A549 (cell line): Measurements from ENCODE around the gene ACVR1C.

ENCODE experiments used
- CHD2 ChIP-seq: fragments of 150-350 bp; IDR thresholded peaks from 2 replicates; pipeline ENCODE4 v1.6.1; 2014; ENCODE audit warnings: low read length; ENCODE audit not compliant: partially characterized antibody
- CTCF ChIP-seq: fragments of >200 bp; sonication (Bioruptor Twin); formaldehyde crosslinking; IDR thresholded peaks from 3 replicates; pipeline ENCODE4 v1.5.1; 2016
- EP300 ChIP-seq, 2 experiments: fragments of >200 bp; sonication (Bioruptor Twin); formaldehyde crosslinking; IDR thresholded peaks; 2 replicates in 1 of 2; 3 replicates in 1 of 2; pipeline ENCODE4 v1.6.1; 2016 to 2017
- HOXA7 ChIP-seq: fragments of 250-450 bp; sonication (Bioruptor Pico); IDR thresholded peaks from 2 replicates; pipeline ENCODE4 v1.5.0; 2020; ENCODE audit warnings: mild to moderate bottlenecking, moderate library complexity
- JUN ChIP-seq, 2 experiments: fragments of >200 bp; sonication (Bioruptor Twin); formaldehyde crosslinking; IDR thresholded peaks; 2 replicates in 1 of 2; 3 replicates in 1 of 2; pipeline ENCODE4 v1.6.1; 2016 to 2017
- NFE2L2 ChIP-seq: fragments of 150-350 bp; conservative IDR thresholded peaks from 2 replicates; pipeline ENCODE4 v1.6.1; 2014; ENCODE audit warnings: low read length
- NR3C1 ChIP-seq: fragments of >200 bp; sonication (Bioruptor Twin); formaldehyde crosslinking; IDR thresholded peaks from 3 replicates; pipeline ENCODE4 v1.6.1; 2017
- PHF8 ChIP-seq: fragments of 200-600 bp; sonication (generic); IDR thresholded peaks from 2 replicates; pipeline ENCODE4 v1.6.1; 2016; ENCODE audit warnings: low read depth, mild to moderate bottlenecking, antibody characterized with exemption, moderate library complexity, borderline replicate concordance
- POLR2A ChIP-seq: IDR thresholded peaks from 2 replicates; pipeline ENCODE4 v1.6.1; 2012; ENCODE audit warnings: mild to moderate bottlenecking, low read length
- REST ChIP-seq: fragments of 200-600 bp; sonication (generic); IDR thresholded peaks from 2 replicates; pipeline ENCODE4 v1.6.1; 2016; ENCODE audit warnings: antibody characterized with exemption, mild to moderate bottlenecking, moderate library complexity

GRCh38 chr2:157523270-157524247 is 105.1 kb downstream of the ACVR1C start:
- TF ChIP-seq CTCF = no peak
- TF ChIP-seq JUN (IDR thresholded peaks at IDR 0.05) = no peak
- no peak for TF ChIP-seq POLR2A
- TF ChIP-seq NR3C1 = no peak
- no peak for TF ChIP-seq CHD2
- TF ChIP-seq PHF8 = no peak
- TF ChIP-seq NFE2L2 = no peak
- no peak for TF ChIP-seq HOXA7 (CRISPR knock-in tag)
- no peak for TF ChIP-seq REST
- TF ChIP-seq EP300 (IDR thresholded peaks at IDR 0.05) = no peak
